NCI-H748 (cell line): ENCODE results near the gene BLTP1.

ENCODE experiments used
- DNase-seq: peaks from one replicate; lab custom pipeline; 2025; ENCODE audit not compliant: unreplicated experiment; lab: John Stamatoyannopoulos, UW

Gene BLTP1

GRCh38 chr4:122171323-122171722 lies 19.2 kb downstream of the BLTP1 start:
- no peak for DNase-seq

- no peak for DNase-seq
Measured at GRCh38 chr4:122172266-122172665, 20.1 kb downstream of the BLTP1 start.

GRCh38 chr4:122178961-122179360 lies 26.8 kb downstream of the BLTP1 start:
- DNase-seq = no peak

- no peak for DNase-seq
Measured at GRCh38 chr4:122195718-122196117, 43.6 kb downstream of the BLTP1 start.
